HG03378 (cell line): ENCODE results near the gene PCNX3.
A peak's percentile ranks its signal among the peaks of the same experiment; 100 is the strongest.
"Not testable (repeated sequence)": the region's sequence is repeated elsewhere in the genome, so short reads cannot be mapped to it uniquely, and the experiment has no call there.

ENCODE experiments used
- ATAC-seq: cut with Tn5 transposase; IDR thresholded peaks from one replicate; pipeline ENCODE4 v1.9.1; 2021; ENCODE audit warnings: mild to moderate bottlenecking, moderate library complexity; ENCODE audit not compliant: unreplicated experiment

The PCNX3 gene

GRCh38 chr11:65651589-65652510 is 36.3 kb downstream of the PCNX3 start:
- peak; percentile 2 for ATAC-seq

- peak; percentile 50 for ATAC-seq
Measured at GRCh38 chr11:65652511-65653228, 37.1 kb downstream of the PCNX3 start.

GRCh38 chr11:65653229-65654225 is 38.0 kb downstream of the PCNX3 start:
- ATAC-seq: no peak

DNA sequence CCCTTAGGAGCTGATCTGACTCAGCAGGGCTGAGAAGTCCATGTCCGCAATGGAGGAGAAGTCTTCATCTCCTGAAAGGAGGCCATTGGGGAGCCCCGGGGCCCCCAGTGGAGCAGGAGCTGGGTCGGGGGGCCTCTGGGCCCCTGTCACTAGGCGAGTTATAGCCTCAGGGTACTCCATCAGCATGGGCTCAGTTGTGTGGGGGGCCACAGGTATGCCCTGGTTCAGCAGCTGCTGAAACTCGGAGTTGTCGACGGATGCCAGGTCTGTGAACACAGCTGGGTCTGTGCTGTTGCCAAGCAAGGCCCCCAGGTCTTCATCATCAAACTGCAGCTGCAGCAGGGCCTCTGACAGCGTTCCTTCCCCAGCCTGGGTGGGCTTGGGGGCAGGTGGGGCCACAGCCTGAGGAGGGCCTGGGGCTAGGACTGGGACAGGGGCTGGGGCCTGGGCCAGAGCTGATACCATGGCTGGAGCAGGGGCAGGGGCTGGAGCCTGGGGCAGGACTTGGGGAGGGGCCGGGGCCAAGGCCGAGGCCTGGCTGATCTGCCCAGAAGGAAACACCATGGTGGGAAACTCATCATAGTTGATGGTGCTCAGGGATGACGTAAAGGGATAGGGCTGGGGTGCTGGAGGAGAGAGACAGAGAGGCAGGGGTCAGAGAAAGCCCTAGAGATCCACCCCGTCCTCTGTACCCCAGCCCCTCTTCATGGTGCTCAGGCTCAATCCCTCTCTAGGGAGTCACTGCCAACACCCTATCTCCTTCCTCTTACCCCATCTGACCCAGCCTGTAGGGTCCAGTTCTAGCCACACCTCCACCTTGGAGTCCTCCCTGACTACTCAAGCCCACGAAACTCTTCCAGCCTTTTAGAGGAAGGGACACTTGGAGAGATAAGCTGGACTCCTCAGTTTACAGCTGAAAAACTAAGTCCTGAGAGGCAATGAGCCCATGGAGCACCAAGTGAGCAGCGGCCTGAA is 39.1 kb downstream of the PCNX3 start:
- ATAC-seq: no peak

DNA sequence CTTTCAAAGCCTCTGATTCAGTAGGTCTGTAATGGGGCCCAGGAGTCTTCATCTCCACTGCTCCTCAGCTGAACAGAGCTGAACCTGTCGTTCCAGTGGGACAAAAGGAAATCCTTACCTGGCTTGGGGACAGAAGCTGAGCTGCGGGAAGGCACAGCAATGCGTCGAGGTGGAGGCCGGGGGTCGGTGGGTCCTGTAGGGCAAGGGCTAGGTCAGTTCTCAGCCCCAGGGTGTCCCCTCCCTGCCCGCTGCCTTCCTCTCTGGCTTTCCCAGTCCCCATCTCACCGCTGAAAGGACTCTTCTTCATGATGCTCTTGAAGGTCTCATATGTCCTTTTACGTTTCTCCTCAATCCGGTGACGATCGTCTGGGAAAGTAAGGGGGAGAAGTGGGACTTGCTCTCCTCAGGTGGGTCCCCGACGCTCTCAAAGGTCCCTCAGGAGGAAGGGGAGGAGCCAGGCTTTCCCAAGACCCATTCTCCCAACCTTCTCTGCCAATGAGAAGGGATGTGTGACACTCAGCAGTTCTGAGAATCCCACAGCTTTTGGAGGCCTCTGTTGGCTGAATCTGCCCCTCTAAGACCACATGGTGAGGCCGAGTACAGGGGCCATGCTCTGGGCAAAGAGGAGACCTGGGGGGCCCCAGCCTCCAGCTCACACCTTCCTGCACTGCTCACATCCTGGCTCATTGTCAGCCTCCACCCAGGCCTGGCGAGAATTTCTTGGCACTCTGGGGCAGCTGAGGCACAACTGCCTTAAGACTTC is 40.2 kb downstream of the PCNX3 start:
- no peak for ATAC-seq

GRCh38 chr11:65657426-65657825 is 41.9 kb downstream of the PCNX3 start:
- ATAC-seq: no peak

DNA sequence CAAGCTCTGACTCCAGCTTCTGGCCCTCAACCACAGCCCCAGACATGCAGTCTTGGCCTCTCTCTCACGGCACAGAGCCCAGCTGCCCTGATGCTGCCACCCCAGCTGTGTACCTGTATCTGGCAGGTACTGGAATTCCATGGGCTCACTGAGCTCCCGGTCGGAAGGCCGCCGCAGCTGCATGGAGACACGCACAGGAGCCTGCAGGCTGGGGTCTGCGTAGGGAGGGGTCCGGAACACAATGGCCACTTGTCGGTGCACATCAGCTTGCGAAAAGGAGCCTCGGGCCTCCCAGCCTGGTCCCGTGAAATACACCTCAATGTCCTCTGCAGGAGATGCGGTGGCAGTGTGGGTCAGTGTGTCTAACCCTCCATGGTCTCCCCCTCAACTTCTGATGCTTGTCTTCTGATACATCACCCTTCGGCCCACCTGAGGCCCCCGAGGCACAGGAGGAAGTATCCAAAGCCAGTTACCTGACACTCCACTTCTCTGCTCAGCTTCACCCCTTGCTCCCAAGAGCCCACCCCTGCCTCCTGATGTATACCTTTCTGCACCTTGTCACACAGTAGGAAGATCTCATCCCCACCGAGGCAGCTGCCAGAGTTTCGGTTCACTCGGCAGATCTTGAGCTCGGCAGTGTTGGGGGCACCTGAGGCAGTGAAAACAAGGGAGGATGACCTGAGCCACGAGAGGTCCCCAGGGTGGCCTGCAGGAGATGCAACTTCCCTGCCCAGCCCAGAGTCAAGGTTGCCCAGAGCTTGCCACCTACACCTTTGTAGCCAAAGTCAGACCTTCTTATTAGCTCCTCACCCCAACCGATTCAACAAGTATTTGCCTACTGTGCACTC is 42.8 kb downstream of the PCNX3 start:
- no peak for ATAC-seq

DNA sequence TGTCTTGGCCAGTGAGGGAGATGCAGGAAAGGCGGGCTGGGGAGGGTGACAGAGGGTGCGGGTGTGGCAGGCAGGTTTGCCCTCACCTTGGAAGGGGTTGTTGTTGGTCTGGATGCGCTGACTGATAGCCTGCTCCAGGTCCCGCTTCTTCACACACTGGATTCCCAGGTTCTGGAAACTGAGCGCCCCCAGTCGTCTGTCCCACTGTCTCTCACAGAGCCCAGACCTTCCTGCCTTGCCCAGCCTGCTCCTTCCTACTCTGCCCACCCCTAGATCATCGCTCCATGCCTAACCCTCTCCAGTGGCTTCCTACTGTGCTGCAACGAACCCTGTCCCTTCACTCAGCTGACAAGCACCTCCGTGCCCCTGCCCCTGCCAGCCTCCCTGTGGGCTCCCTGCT is 44.5 kb downstream of the PCNX3 start:
- ATAC-seq: no peak

DNA sequence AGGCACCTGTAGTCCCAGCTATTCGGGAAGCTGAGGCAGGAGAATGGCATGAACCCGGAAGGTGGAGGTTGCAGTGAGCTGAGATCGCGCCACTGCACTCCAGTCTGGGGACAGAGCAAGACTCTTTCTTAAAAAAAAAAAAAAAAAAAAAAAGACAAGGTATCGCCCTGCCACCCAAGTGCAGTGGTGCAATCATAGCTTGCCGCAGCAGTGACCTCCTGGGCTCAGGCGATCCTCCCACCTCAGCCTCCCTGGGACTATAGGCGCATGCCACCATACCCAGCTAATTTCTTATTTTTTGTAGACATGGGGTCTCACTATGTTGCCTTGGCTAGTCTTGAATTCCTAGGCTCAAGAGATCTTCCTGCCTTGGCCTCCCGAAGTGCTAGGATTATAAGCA is 45.3 kb downstream of the PCNX3 start:
- ATAC-seq: not testable (repeated sequence)

GRCh38 chr11:65661599-65662246 is 46.1 kb downstream of the PCNX3 start:
- no peak for ATAC-seq

GRCh38 chr11:65662247-65662798 is 46.7 kb downstream of the PCNX3 start:
- peak; percentile 8 for ATAC-seq

- ATAC-seq: peak; percentile 61
Measured at GRCh38 chr11:65662799-65663638, 47.4 kb downstream of the PCNX3 start, which contains the start of gene RELA. TSS of gene RELA (minus strand) at chr11:65662916. CDS start at chr11:65662832, 84 bp downstream.

GRCh38 chr11:65663639-65664200 is 48.1 kb downstream of the PCNX3 start:
- peak; percentile 19 for ATAC-seq

DNA sequence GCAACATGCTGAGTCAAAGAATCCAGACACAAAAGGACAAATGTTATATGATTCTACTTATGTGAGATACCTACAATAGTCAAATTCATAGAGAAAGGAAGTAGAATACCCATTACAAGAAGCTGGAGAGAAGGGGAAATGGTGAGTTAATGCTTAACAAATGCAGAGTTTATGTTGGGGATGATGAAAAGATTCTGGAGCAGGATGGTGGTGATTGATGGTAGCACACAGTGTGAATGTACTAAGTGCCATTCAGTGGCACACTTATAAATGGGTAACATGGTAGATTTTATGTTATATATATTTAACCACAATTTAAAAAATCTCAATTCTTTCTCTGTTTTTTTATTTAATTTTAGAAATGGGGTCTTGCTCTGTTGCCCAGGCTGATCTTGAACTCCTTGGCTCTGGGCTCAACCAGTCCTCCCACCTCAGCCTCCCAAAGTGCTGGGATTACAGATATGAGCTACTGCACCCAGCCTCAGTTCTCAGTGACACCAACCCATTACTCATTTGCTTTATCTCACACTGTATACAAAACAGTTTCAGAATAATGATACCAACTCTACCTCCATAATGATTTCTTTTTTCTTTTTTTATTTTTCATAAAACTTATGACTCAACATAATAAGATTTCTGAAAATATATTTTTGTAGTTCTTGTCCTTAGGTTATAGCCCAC is 56.7 kb downstream of the PCNX3 start:
- ATAC-seq: no peak

GRCh38 chr11:65672982-65673381 is 57.4 kb downstream of the PCNX3 start:
- no peak for ATAC-seq
